Natural killer cell treated with Interleukin-12 subunit alpha and Interleukin-12 subunit beta and Interleukin-15 and Interleukin-18, amount 100 ng/mL, for 72 hours (primary cell): Measurements from ENCODE around the gene DLX3. TPM values are rescaled to one million over a fixed set of nuclear protein-coding genes. Genes with fewer than 3 reads are reported as not detected.

Source experiments
- ATAC-seq, 2 donors: fragments of 150-1000 bp; cut with Tn5 transposase in 1 of 2; sonication (Bioruptor Pico), chemical (Tn5 transposase) in 1 of 2; 2 replicates each; pipeline ENCODE4 v1.10.0; 2021
- DNase-seq: peaks from one replicate; pipeline ENCODE4 v3.0.0; 2022; ENCODE audit warnings: low spot score
- H3K27ac Mint-ChIP-seq, 2 donors: 1 replicate in 1 of 2; 2 replicates in 1 of 2; pipeline ENCODE4 v1.8.0; 2022; ENCODE audit warnings: mixed read lengths in 2 of 2, mild to moderate bottlenecking in 1 of 2, moderate library complexity in 1 of 2
- H3K27me3 Mint-ChIP-seq, 2 donors: 1 replicate in 1 of 2; 2 replicates in 1 of 2; pipeline ENCODE4 v1.8.0; 2022; ENCODE audit warnings: mixed read lengths in 2 of 2
- H3K36me3 Mint-ChIP-seq: one replicate; pipeline ENCODE4 v1.8.0; 2022; ENCODE audit warnings: mixed read lengths
- H3K4me1 Mint-ChIP-seq, 2 donors: 1 replicate in 1 of 2; 2 replicates in 1 of 2; pipeline ENCODE4 v1.8.0; 2022; ENCODE audit warnings: low read depth in 2 of 2, mixed read lengths in 2 of 2, mild to moderate bottlenecking in 1 of 2
- H3K4me3 Mint-ChIP-seq: one replicate; pipeline ENCODE4 v1.8.0; 2022; ENCODE audit warnings: mixed read lengths
- H3K9me3 Mint-ChIP-seq: 2 replicates; pipeline ENCODE4 v1.8.0; 2022; ENCODE audit warnings: mixed read lengths
- total RNA-seq, 2 donors: library from RNA; stranded (reverse); gene quantifications; one replicate each; pipeline ENCODE4 v1.2.3, GENCODE V29; 2022

DLX3 gene
- total RNA-seq, 2 donors from 2014 or later, result not detected

DNA sequence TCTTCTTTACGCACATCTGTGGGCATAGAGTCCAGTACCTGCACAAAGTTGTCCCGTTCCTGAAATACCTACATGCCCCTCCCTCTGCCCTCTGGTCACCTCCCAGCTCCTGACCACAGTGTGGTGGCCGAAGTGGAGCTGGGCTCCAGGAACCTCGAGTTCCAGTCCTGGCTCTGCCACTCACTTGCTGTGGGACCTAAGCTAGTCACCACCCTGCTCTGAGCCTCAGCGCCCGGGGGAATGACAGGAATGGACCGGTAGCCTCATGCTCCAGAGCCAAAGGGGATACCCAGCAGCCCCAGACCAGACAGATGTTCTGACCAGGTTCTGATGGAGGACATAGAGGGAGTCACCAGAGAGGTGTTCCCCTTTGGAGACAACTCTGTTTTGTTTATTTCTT, 34.2 kb upstream of the DLX3 start:
- Mint-ChIP-seq H3K4me3 (no peak overlapping the region), H3K4me1 (peaks cover 0 to 7% of the 10 kb centered on the region in 2 donors)

DNA sequence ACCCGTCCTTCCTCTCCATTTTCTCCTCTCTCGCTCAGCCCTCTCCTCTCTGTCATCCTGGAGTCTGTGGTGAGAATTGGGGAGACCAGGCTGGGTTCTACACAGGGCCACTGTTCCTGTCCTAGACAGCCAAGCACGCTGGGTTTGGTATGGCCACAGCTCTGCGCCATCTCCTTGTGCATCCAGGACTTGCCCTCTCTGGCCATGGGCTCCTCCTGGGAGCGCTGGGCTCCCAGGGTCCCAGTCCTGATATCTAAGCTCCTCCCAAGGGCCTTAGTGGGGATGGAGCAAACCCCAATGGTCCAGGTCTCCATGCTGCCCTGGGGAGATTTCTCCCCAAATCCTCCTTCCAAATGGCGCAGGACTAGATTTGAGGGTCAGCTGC, 33.7 kb upstream of the DLX3 start:
- Mint-ChIP-seq H3K27me3 (peaks cover 23 to 26% of the 10 kb centered on the region in 2 donors), H3K27ac (no peak overlapping the region), H3K36me3 (no peaks in the 10 kb centered on the region), H3K4me3 (no peak overlapping the region), H3K4me1 (peaks cover 0 to 7% of the 10 kb centered on the region in 2 donors), H3K9me3 (no peaks in the 10 kb centered on the region)
- ATAC-seq (no peak), DNase-seq (no peak)

More for the DNA sequence above, 34.2 kb upstream of the DLX3 start:
- Mint-ChIP-seq H3K9me3 (no peaks in the 10 kb centered on the region), H3K27ac (no peak overlapping the region), H3K27me3 (peaks cover 28 to 29% of the 10 kb centered on the region in 2 donors), H3K36me3 (no peaks in the 10 kb centered on the region)
- ATAC-seq (no peak), DNase-seq (no peak)

DNA sequence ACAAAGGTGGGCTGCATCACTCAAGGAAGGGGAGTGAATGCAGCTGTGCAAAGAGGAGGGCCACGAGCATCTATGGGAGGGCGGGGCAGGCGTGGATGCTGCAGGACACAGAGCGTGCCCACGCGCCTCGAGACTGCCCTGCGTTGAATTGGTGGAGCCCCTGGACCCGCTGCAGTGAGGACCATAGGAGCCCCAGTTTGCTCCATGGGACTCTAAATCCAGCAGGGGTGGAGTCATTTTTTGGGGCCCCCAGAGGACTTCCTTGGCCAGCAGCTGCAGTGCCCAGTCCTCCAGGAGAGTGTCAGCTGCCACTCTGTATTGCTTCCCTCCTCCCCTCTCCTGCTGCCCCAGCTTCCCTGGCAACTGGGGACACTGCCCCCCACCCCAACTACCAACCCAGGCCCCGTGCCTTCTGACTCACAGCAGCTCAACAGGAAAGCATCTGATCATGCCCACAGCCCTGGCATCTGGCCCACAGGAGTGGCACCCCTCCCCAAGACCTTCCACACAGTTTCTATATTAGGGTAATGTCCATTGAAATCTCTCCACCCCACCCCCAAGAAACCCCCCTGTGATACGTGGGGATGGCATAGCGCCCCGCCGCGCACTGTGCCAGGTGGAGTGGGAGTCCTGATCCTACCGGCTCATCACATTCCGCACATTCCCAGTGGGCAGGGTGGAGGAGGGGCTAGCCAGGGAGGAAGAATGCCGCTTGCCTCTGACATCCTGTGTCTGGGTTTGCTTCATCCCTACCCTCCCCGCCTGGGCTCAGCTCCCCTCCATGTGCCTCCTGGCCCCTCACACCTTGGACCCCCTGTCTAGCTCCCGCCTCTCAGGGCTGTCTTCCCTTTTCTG, 33.1 kb upstream of the DLX3 start:
- Mint-ChIP-seq H3K36me3 (no peaks in the 10 kb centered on the region), H3K27me3 (peaks cover 18 to 23% of the 10 kb centered on the region in 2 donors), H3K27ac (no peak overlapping the region), H3K4me3 (no peak overlapping the region), H3K4me1 (peaks cover 0 to 7% of the 10 kb centered on the region in 2 donors), H3K9me3 (no peaks in the 10 kb centered on the region)
- no peak for DNase-seq
- ATAC-seq, result no peak

DNA sequence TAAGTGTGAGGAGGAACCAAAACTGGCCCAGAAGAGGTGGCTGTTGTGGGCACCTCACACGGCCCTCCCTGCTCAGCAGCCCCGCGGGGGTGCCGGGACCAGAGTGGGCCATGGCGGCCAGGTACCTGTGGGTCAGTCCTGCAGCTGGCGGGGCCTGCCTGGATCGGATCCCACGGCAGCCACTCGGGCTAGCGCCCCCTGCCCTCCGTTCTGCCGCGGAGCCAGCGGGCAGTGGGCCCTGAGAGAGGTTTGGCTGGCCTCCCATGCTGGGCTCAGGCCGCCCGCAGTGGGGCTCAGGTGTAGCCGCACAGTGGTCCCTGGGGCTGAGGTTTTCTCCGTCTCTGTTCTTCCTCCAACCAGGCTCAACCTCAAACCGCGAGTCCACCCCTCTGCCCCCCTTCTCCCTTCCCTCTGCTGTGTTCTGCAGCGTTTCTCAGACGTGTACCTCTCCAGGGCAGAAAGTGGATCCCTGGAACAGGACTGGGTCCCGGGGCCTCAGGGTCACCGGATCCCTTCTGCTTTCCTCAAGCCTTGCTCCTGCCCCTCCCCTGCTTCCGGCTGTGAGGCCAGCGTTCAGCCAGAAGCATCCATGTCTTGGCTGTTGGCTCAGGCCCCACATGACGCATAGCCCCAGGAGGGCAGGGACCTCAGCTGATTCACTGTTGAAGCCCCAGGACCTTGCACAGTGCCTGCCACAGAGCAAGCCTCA, 32.3 kb upstream of the DLX3 start:
- Mint-ChIP-seq H3K9me3 (no peaks in the 10 kb centered on the region), H3K4me1 (peaks cover 0 to 7% of the 10 kb centered on the region in 2 donors), H3K27me3 (peaks cover 19 to 23% of the 10 kb centered on the region in 2 donors), H3K4me3 (peak overlapping the region; percentile 74), H3K27ac (no peak overlapping the region), H3K36me3 (no peaks in the 10 kb centered on the region)
- ATAC-seq (peak; percentile 61 to 64), DNase-seq (no peak)

DNA sequence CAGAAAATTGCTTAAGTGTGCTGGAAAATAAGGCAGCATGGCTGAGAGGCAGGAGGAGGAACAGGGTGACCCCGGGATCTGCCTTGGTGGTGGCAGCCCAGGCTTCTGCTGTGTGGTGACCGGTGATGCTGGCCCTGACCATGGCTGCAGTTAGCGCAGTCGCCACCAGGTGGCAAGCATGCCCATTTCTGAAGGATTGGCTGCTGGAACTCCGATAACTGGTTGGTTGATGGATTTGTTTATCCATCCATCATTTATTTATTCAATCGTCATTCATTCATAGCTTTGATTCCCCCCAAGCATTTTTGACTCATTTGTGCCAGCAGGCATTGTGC, 31.8 kb upstream of the DLX3 start:
- peaks cover 22 to 26% of the 10 kb centered on the region in 2 donors for H3K27me3 Mint-ChIP-seq
- H3K4me3 Mint-ChIP-seq, result no peak overlapping the region
- DNase-seq (peak; percentile 77), ATAC-seq (peak; percentile 66 to 82)
- no peak overlapping the region for H3K27ac Mint-ChIP-seq
- H3K4me1 Mint-ChIP-seq, result peaks cover 0 to 7% of the 10 kb centered on the region in 2 donors
- H3K9me3 Mint-ChIP-seq, result no peaks in the 10 kb centered on the region
- no peaks in the 10 kb centered on the region for H3K36me3 Mint-ChIP-seq

DNA sequence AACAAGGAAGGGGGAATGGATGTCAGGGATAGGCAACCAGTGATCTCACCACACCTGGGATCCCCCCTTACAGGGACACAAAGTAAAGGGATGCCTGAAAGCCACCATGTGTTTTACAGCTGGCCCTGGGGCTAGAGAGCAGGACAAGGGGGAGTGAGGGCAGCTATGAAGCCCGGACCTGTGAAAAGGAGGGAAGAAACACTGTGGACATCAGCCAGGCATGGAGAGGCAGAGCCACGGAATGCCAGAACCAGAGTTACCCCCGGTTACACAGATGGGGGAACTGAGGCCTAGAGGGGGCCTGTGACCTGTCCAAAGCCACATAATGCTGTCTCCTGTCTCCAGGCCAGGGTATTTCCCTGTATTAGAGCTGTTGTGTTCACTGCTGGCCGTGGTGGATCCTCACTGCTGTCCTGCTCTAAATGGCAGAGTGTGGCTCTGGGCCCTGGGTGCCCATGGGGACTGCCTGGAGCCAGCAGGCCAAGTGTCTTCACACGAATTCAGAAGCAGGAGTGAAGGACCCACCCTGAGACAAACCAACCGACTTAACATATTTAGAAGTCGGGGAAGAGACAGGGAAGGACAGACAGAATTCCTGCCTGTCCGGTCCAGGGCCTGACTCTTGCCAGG, 31.1 kb upstream of the DLX3 start:
- Mint-ChIP-seq H3K4me3 (peak overlapping the region; percentile 17), H3K9me3 (no peaks in the 10 kb centered on the region), H3K27ac (no peak overlapping the region), H3K4me1 (peaks cover 0 to 7% of the 10 kb centered on the region in 2 donors), H3K36me3 (no peaks in the 10 kb centered on the region), H3K27me3 (peaks cover 23 to 30% of the 10 kb centered on the region in 2 donors)
- no peak for DNase-seq
- no peak for ATAC-seq

DNA sequence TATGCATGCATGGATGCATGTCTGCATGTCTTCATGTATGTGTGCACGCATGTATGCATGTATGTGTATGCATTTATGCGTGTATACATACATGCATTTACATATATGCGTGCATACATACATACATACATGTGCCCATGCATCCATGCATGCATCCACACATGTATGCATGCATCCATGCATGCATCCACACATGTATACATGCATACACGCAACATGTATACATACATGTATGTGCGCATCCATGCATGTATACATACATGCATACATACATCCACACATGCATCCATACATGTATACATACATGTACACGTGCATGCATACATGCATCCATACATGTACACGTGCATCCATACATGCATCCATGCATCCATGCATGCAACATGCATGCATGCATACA, 29.8 kb upstream of the DLX3 start:
- DNase-seq (no peak), ATAC-seq (no peak)
- H3K36me3 Mint-ChIP-seq, result no peaks in the 10 kb centered on the region
- H3K4me3 Mint-ChIP-seq, result no peak overlapping the region
- H3K27me3 Mint-ChIP-seq, result peaks cover 28% of the 10 kb centered on the region in 2 donors
- no peak overlapping the region for H3K27ac Mint-ChIP-seq
- H3K4me1 Mint-ChIP-seq, result peaks cover 0 to 7% of the 10 kb centered on the region in 2 donors
- no peaks in the 10 kb centered on the region for H3K9me3 Mint-ChIP-seq

DNA sequence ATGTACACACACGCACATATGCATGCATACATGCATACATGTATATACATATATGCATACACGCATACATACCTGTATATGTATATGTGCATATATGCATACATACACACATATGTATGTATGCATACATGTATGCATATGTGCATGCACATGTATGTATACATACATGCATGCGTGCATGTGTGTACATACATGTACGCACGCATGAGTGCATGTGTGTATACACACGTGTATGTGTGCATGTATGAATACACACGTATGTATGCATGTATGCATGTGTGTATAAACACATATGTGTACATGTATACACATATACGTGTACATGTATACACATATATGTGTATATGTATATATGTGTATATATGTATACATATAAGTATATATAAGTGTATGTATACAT, 28.5 kb upstream of the DLX3 start:
- Mint-ChIP-seq H3K9me3 (no peaks in the 10 kb centered on the region), H3K4me1 (peaks cover 0 to 5% of the 10 kb centered on the region in 2 donors), H3K27me3 (peaks cover 20 to 25% of the 10 kb centered on the region in 2 donors), H3K4me3 (no peak overlapping the region), H3K27ac (no peak overlapping the region), H3K36me3 (no peaks in the 10 kb centered on the region)
- ATAC-seq (no peak), DNase-seq (no peak)

DNA sequence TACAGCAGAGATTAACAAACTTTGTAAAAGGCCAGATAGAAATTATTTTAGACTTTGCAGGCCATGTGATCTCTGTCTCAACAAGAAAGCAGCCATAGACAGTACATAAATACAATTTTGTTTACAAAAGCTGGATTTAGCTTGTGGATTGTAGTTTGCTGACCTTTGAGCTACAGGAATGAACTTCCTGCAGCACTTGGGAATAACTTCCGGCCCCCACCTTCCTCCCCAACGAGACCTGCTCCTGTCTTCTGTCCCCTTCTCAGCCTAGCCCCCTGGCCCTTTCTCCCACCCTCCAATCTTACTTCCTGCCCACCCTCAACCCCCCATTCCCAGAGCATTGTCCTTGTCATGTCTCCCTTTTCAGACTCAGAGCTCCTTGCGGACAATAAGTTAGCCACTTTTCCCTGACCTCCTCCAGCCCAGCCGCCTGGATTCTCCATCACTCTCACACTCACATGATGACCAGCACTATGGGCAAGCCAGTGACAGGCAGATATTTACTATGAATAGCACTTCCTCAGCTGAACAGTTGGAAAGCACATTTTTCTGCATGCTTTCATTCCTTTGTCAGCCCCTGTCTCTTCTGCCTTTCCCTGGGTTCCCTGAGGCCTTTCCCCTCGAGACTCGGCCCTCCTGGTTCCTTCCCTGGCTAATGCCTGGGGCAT, 27.6 kb upstream of the DLX3 start:
- Mint-ChIP-seq H3K27ac (no peak overlapping the region), H3K4me1 (peaks cover 0 to 2% of the 10 kb centered on the region in 2 donors), H3K4me3 (no peak overlapping the region), H3K27me3 (peaks cover 17 to 20% of the 10 kb centered on the region in 2 donors), H3K36me3 (no peaks in the 10 kb centered on the region), H3K9me3 (no peaks in the 10 kb centered on the region)
- ATAC-seq, result no peak
- DNase-seq, result no peak

DNA sequence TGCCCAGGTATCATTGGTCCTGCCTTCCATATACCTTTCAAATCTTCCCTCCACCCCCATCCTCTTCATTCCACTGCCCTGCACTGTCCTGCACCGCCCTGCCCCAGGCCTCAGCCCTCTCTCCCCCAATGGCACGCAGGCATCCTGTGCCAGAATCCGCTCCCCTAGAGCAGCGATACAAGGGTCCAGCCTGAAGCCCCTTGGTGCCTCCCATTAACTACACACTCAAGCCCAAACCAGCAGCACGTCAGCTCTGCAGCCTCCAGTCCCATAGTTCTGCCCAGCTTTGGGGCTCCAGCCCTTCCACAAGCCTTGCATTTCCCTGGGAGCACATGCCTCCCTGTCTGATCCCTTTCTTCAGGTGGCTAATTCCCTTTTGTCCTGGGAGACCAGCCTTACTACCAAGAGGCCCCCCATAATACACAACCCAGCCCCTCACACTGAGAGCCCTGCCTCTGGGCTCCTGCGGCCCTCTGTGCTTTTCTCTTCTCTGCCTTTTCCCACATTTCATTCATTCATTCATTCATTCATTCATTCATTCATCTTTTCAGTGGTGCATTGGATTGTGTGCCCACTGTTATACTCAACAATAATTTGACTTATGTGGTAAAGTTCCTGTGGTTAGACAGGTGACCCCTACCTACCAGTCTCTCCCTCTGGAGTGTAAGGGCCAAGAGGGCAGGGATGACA, 26.8 kb upstream of the DLX3 start:
- no peak for ATAC-seq
- Mint-ChIP-seq H3K4me3 (no peak overlapping the region), H3K27ac (no peak overlapping the region)

DNA sequence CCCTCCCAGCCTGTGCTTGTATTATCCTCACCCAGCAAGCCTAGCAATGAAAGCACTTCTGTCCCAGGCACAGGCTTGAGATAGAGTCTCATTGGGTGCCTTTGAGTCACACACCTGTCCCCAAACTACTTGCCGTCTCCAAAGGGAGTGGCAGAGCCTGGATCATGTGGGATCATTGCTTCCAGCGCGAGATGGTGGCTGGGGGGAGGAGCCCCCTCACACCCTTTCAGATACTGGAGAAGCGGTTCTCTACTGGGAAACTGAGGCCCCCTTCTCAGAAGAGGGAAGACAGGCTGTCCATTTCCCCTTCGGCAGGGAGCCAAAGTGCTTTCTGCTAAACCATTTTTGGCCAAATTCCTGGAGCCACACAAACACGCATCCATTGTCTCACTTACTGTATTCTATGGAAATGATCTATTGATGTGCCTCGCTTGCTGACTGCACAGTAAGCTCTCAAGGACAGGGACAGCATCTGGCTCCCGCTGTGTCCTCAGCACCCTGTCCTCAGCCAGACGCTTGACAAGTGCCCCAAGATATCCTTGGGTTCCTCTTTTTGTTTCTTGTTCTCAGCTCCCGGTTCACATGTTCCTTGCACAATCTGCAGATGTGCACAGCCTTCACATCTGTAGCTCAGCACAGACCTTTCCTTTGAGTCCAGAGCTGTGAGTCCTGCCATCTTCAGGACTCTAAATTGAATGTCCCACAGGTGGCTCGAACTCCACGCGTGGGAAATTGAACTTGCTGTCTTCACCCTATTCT, 26.0 kb upstream of the DLX3 start:
- no peaks in the 10 kb centered on the region for H3K36me3 Mint-ChIP-seq
- DNase-seq, result no peak
- no peaks in the 10 kb centered on the region for H3K9me3 Mint-ChIP-seq
- H3K27me3 Mint-ChIP-seq, result peaks cover 17% of the 10 kb centered on the region in 2 donors
- no peak overlapping the region for H3K4me3 Mint-ChIP-seq
- ATAC-seq, result no peak
- H3K4me1 Mint-ChIP-seq, result no peaks in the 10 kb centered on the region
- no peak overlapping the region for H3K27ac Mint-ChIP-seq

More for the DNA sequence above, 26.8 kb upstream of the DLX3 start:
- Mint-ChIP-seq H3K36me3 (no peaks in the 10 kb centered on the region), H3K9me3 (no peaks in the 10 kb centered on the region), H3K4me1 (no peaks in the 10 kb centered on the region), H3K27me3 (peaks cover 17% of the 10 kb centered on the region in 2 donors)
- DNase-seq, result no peak

DNA sequence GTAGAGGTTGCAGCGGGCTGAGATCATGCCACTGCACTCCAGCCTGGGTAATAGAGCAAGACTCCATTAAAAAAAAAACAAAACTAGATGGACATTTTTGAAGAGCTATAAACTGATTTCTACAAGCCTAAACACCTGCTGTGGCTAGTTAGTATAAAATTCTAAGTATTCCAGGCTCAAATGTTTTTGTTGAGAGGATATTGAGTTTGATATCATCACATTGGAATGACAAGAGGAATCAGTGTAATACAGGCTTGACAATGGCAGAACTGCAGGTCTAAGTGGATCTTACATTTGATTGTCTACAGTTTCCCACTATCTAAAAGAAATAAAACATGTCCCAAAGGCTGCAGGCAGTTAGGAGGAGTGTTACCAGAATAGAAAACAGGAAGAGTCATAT, 23.9 kb upstream of the DLX3 start:
- no peak for ATAC-seq
- Mint-ChIP-seq H3K9me3 (no peaks in the 10 kb centered on the region), H3K27me3 (peaks cover 17% of the 10 kb centered on the region in 2 donors), H3K4me1 (no peaks in the 10 kb centered on the region), H3K4me3 (no peak overlapping the region), H3K36me3 (peaks cover 6% of the 10 kb centered on the region), H3K27ac (no peak overlapping the region)
- no peak for DNase-seq
